GM10266 (cell line): Measurements from ENCODE around the gene MARCHF9.

ENCODE experiments used
- DNase-seq: peaks from one replicate; pipeline ENCODE4 v3.0.0; 2012; ENCODE audit errors: extremely low spot score
- TF ChIP-seq, protein P1 (sequence below): IDR thresholded peaks from 2 replicates; pipeline ENCODE4 v1.5.1; 2012; ENCODE audit warnings: mild to moderate bottlenecking, low read depth; ENCODE audit not compliant: control insufficient read depth, insufficient read depth; ENCODE audit errors: missing control alignments

MARCHF9 gene

DNA sequence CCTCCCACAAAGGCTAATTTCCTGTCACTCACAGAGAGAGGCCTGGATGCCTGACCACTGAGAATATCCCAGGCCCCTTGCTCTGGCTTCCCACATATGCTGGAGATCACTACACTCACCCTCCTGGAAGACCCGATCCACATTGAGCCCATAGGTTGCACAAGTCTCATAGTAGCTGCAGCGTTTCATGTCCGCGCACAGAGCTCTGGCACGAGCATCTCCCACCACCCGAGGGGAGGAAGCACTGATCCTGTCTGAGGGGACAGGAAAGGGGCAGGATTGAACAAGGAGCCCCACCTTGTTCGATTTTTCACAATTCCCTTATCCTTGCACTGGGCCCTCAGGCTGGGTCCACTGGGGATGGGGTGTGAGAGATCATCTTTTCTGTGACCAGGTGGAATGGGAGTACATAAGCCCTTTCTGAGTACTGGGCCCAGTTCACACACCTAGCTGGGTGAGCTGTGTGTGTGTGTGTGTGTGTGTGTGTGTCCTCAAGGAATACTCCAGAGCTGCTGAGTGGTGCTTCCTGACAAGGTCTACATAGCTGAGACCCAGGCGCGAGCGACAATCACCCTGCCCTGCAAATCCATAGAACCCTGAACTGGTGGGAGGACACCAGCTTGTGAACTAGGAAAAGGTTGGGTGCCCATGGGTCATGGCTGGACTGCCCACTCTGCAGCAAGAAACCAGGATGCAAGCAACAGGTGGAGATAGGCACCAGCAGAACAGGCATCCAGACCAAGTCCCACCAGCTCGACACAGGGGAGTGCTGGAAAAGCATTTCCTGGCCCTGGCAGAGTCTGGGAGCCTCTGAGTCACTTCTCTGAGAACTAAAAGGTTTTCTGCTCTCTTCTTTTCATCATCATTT lies 21.9 kb upstream of the MARCHF9 start:
- TF ChIP-seq, protein P1, sequence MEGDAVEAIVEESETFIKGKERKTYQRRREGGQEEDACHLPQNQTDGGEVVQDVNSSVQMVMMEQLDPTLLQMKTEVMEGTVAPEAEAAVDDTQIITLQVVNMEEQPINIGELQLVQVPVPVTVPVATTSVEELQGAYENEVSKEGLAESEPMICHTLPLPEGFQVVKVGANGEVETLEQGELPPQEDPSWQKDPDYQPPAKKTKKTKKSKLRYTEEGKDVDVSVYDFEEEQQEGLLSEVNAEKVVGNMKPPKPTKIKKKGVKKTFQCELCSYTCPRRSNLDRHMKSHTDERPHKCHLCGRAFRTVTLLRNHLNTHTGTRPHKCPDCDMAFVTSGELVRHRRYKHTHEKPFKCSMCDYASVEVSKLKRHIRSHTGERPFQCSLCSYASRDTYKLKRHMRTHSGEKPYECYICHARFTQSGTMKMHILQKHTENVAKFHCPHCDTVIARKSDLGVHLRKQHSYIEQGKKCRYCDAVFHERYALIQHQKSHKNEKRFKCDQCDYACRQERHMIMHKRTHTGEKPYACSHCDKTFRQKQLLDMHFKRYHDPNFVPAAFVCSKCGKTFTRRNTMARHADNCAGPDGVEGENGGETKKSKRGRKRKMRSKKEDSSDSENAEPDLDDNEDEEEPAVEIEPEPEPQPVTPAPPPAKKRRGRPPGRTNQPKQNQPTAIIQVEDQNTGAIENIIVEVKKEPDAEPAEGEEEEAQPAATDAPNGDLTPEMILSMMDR: no peak
- DNase-seq: no peak

DNA sequence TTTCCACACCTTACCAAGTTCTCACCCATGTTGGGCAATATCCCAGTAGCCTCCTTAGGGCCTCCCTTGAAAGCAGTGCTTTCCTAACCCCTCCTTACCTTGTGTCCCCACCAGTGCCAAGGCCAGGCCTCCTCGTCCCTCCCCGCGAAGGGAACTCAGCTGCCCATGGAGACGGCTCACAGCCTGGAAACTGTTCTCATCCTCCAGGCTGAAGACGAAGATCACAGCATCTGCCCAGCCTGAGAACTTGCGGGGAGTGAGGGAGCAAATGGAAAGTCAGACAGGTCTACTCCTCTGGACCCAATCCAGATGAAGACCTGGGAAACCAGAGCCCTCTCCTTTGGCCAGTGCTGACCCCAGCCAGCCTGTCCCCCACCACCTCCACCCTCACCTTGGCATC lies 21.0 kb upstream of the MARCHF9 start:
- no peak for DNase-seq
- TF ChIP-seq, protein P1: no peak

DNA sequence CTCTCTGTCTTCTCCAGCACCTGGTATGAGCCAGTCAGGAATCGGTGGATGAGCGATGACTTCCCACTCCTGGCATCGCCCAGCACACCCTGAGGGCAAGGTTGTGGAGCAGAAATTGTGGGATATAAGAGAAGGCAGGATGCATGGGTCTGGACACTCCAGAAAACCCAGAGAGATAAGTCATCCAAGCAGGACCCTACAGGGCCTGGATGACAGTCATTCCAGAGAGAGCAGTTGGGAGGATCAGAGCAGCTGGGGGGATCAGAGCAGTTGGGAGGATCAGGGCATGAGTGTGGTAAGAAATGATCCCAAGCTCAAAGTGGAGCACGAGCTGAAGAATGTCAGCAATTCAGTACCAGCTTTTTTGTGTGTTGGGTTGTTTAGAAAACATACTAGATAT lies 20.3 kb upstream of the MARCHF9 start:
- TF ChIP-seq, protein P1: no peak
- DNase-seq: no peak

DNA sequence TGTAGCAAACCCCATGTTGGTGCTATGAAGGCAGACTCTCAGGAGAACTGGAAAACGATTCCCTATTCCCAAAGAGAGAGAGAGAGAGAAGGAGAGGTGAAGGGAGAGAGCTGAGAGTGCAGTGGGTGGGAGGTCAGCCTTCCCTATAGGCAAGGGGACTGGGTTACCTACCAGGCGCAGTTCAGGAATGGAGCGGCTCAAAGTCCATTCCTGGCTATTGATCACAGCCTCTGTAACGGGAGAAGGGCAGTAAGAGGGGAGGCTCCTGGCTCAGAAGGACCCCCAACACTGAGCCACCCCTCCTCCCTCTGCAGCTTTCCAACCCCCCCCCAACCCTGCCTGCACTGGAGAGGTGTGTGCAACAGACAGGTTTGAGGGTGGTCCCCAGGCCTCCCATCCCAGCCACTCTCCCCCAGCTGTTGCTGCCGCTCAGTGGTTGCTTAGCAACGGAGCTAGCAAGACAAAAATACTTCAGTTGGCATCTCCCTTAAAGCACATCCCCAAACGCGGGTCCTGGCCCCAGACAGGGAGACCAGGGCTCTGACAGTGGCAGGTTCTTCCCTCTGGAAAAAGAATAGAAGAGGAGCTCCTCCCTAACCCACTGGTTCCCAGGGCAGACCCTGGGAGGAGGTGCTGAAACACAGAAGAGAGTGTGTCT lies 19.6 kb upstream of the MARCHF9 start:
- no peak for DNase-seq
- TF ChIP-seq, protein P1: no peak

DNA sequence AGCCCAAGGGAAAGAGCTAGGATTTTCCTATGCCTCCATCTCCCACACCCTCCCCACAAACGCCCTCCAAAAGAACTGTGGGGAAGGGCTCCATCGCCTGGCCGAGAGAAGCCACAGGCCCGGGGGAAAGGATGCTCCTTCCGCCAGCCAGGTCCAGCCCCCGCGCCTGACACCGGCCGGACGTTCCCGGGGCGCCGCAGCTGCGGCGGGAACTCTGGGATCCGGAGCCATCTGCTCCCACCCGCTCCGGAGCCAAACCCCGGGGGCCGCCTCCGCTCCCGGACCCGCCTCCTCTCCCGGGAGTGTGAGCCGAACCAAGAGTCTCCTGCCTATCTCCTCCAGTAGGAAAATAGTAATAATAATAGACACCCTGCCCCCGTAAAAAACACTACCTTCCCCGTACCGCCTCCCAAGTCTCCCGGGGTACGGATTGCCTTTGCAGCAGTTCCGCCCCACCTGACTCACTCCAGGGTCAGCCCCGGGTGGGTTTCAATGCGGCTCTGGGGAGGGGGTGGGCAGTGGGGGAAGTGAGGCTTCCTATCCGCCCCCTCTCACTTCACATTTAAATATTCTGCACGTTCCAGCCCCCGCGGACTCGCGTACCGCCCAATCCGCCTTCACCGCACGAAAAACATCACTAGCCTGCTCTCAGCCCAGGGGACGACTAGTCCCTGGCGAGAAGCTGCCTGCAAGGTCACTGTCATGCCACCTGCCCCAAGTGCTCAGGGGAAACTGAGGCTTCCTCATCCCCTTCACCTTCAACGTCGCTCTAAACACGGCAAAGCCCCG lies 18.8 kb upstream of the MARCHF9 start:
- TF ChIP-seq, protein P1: no peak
- no peak for DNase-seq

DNA sequence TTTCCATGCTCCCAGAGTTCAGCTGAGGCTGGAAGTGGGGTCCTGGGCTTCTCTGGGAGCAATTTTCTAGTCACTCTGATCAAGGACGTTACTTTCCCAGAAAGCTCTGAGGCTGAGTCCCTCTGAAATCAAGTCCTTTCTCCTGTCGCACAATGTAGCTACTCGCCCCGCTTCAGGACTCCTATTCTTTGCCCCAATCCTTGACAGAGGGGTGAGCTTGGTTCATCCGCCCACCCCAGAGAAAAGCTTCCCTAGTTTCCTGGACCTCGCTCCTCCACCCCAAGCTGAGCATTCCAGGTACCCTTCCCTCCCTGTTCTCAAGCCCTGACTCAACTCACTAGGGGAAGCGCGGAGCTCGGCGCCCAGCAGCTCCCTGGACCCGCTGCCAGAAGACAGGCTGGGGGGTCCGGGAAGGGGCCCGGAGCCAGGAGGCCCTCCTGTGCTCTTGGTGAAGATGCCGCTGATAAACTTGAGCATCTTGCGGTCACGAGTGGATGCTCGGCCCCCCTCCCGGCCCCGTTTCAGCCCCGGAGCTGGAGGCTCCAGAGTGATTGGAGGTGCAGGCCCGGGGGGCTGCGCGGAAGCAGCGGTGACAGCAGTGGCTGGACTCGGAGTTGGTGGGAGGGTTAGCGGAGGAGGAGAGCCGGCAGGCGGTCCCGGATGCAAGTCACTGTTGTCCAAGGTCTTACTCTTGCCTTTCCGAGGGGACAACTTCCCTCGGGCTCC lies 18.0 kb upstream of the MARCHF9 start:
- TF ChIP-seq, protein P1: no peak
- no peak for DNase-seq
